Measurements from ENCODE around the gene UBE2J1.
"Not testable (repeated sequence)": the region's sequence is repeated elsewhere in the genome, so short reads cannot be mapped to it uniquely, and the experiment has no call there.

UBE2J1 gene

DNA sequence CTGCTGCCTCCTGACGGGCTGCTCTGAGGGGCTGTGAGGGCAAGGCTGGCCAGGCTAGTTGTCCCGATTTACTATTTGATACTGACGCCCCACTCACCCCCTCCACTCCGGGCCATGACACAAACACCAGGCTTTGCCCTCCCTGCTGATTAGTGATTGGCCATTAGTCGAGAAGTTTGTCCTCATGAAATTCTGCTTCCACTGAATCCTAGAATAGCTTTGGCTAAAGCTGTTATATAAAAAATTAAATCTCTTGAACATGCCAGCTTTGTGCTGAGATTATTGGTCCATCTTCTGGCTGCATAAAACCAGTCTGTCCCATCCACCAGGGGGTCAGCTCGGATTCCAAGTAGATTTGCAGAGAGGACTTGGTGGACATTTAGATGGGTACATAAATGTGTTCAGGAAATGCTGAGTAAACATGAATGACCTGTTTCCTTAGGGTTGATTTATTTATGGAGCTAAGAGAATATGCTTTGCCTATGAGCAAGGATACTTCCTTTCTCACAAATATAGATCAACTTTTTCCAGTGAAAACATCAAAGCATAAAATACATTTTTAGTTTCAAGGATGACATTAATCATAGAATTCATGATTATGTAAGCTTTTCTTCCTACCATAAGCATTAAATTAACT, 37.2 kb downstream of the UBE2J1 start, which contains the start of gene GABRR2:
TSS of gene GABRR2 (minus strand) at position 51 of the 637 bp plus-strand sequence. CDS start 134 bp downstream, outside the sequence.
- DNase-seq, result no peak

DNA sequence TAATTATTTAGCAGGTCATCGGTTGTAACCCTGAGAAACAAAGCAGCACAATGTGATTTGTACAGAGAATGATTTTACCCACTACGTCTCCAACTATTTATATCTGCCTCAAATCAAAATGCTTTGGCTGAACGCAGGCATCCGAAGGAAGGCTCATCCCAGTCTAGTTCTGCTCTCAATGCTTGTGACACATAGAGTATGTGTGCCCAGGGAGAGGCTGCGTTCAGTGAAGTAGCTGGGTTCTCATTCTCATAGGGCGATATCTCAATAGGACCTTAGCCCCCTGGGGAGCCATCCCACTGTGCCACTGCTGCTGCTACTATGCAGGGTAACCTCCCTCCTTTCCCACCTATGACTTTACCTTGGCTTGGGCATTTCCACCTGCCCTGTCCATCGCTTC, 37.8 kb downstream of the UBE2J1 start:
- no peak for DNase-seq

DNA sequence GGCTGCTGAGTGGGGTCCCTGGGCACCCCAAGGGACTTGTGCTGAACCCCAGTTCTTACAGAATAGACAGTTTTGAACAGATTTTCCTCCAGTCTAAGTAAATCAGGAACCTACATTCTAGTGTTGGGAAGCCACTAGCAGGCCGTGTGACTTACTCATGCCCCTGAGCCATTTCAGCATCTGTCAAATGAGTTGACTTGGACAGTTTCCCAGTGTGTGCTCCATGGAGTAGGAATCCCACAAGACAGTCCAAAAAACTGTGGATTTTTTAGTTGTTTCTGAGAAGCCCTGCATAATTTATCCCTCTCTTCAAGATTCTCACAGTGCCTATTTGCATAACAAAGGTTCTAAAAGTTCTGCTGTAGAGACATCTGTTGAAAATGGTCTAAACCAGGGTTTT, 39.5 kb downstream of the UBE2J1 start:
- DNase-seq, result no peak

DNA sequence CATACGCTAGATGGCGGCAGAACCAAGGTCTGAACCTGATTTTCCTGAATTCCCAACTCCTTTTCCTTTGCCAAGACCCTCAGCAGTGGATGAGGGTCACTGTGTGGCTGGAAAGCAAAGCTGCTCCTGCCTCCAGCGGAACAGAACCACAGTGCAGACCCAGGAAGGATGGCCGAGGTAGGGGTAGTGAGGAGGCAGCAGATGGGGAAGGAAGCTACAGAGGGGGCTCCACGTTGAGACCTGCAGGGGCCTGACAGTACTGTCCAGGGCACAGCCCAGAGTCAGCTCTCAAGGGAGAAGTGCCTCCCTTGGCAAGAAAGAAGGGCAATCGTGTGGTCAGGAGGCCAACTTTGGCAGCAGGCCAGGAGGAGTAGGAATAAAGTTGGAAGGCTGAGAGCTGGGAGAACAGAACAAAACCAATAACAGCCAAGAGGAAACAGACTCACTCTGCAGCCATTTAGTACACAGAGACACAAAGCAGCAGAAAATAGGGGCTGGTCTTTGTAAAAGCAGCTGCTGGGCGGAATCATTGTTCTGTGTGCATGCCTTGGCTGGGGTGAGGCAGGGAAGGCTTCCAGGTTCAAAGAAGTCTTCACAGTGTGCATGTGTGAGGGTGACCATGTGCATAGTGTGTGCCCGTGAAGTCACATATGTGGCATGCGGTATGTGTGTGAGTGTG, 40.5 kb downstream of the UBE2J1 start:
- no peak for DNase-seq

DNA sequence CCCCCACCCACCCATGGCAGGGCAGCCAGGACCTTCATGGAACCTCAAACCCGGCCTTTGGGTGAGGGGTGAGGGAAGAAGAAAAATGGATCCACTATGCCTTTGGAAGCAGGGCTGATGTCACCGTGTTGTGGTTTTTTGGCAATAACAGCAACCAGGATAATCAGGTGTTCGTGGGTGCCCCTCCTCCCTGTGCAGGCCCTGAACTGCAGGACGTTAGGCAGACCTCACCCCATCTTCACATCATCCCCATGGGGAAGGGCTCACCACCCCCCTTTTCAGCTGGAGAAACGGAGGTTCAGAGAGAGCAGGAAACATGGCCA, 41.0 kb downstream of the UBE2J1 start:
- DNase-seq, result no peak

DNA sequence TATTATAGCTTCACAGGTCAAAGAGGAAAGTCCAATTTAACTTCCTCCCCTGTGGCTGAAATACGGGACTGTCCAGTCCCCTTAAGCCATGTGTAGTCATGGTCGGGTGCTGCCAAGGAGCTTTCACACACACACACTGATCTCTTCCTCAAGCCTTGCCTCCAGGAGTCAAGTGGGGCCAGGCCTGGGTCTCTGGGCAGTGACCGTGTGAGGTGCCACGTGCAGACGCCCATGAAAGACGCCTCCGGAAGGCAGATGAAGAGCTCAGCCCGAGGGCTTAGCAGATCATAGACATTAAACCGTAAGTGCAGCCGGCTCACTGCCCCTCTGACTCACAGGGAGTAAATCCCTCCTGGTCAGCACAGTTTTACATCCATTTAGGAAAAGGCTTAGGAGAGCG, 41.6 kb downstream of the UBE2J1 start:
- DNase-seq, result peak in 1 of 2 experiments; percentile 25

DNA sequence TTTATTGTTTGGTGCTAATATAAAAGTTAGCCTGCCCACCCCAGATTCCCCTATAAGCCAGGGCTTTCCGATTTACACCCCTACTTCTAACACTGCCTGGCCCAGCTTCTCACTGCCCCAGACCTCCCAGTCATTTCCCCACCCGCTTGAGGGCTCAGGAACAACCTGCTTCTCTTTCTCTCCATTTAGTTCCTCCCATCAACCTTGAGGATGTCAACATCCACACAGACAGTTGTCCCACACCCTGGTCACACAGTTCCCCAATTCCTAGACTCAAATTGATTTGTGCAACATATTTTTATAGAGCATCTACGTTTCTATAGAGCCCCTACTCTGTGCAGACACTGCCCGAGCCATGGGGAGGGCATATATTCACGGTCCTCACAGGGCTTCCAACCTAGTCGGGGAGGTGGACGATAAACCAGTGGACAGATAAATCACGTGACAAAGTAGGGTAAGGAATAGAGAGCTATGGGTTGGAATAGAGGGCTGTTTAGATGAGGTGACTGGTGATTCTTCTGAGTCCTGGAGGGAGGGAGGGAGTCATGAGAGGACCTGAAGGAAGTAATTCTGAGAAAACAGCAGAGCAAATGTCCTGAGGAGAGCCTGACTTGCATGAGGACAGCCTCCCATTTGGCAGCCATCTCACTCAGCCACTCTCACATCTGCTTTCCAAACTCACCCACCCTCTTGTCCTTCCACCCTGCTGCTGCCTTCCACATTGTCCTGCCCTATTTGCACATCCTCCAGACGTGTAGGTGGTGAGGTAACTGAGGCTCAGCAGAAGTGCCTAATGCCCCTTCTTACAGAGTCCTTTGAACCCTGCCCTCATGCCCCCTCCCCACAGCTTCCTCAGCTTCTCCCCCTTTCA, 43.8 kb downstream of the UBE2J1 start:
- no peak for DNase-seq

DNA sequence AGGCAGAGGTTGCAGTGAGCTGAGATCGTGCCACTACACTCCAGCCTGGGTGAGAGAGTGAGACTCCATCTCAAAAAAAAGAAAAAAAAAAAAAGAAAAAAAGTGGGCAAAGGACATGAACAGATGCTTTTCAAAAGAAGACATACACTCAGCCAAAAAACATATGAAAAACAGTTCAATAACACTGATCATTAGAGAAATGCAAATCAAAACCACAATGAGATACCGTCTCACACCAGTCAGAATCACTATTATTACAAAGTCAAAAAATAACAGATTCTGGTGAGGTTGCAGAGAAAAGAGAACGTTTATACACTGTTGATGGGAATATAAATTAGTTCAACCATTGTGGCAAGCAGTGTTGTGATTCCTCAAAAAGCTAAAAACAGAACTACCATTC, 48.0 kb downstream of the UBE2J1 start:
- DNase-seq, result not testable (repeated sequence)

DNA sequence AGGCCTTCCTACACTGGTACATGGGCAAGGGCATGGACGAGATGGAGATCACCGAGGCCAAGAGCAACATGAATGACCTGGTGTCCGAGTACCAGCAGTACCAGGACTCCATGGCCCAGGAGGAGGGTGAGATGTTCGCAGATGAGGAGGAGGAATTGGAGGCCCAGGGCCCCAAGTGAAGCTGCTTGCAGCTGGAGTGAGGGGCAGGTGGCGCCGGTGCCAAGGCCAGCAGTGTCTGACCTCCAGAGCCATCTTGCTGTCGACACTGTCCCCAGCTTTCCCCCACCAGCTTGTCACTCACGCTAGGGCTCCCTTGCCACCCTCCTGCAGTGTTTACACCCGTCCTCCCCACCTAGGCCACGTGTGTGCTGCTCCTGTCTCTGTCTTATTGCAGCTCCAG, 49.6 kb downstream of the UBE2J1 start:
- DNase-seq, result no peak

DNA sequence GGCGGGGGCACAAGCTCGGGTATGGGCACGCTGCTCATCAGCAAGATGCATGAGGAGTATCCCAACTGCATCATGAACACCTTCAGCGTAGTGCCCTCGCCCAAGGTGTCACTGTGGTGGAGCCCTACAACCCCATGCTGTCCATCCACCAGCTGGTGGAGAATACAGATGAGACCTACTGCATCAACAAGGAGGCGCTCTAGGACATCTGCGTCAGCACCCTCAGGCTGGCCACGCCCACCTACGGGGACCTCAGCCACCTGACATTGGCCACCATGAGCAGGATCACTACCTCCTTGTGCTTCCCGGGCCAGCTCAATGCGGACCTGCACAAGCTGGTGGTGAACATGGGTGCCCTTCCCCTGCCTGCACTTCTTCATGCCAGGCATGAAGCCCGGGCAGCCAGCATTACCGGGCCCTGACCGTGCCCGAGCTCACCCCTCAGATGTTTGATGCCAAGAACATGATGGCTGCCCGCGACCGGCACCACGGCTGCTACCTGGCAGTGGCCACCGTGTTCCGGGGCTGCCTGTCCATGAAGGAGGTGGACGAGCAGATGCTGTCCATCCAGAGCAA, 50.2 kb downstream of the UBE2J1 start:
- DNase-seq, result no peak

DNA sequence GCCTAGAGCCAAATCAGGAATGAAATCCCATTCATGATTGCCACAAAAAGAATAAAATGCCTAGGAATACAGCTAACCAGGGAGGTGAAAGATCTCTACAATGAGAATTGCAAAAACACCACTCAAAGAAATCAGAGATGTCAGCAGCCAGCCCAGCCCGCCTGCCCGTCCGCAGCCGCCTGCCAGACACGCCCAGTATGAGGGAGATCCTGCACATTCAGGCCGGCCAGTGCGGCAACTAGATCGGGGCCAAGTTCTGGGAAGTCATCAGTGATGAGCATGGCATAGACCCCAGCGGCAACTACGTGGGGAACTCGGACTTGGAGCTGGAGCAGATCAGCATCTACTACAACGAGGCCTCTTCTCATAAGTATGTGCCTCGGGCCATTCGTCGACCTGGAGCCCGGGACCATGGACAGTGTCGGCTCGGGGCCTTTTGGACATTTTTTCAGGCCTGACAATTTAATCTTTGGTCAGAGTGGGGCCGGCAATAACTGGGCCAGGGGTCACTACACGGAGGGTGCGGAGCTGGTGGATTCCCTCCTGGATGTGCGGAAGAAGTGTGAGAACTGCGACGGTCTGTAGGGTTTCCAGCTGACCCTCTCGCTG, 50.8 kb downstream of the UBE2J1 start:
- DNase-seq, result no peak

DNA sequence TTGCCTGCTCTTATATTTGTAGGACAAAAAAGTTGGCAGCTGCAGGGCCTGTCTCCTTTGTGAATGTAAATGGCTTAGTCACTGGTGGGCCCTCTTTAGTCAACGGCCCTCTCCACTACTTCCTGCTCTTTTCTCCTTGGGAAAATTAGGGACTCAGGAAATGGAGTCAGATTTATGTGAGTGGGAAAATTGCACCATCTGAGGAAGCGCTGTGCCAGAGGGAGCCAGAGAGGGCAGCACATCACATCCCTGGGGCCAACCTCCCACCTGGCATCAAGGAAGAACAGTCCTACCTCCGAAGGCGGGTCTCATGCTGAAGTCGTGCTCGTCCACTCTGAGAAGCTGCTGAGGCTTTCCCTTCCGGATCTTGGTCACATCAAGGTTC, 53.1 kb downstream of the UBE2J1 start:
- DNase-seq, result peak in 1 of 2 experiments; percentile 35

DNA sequence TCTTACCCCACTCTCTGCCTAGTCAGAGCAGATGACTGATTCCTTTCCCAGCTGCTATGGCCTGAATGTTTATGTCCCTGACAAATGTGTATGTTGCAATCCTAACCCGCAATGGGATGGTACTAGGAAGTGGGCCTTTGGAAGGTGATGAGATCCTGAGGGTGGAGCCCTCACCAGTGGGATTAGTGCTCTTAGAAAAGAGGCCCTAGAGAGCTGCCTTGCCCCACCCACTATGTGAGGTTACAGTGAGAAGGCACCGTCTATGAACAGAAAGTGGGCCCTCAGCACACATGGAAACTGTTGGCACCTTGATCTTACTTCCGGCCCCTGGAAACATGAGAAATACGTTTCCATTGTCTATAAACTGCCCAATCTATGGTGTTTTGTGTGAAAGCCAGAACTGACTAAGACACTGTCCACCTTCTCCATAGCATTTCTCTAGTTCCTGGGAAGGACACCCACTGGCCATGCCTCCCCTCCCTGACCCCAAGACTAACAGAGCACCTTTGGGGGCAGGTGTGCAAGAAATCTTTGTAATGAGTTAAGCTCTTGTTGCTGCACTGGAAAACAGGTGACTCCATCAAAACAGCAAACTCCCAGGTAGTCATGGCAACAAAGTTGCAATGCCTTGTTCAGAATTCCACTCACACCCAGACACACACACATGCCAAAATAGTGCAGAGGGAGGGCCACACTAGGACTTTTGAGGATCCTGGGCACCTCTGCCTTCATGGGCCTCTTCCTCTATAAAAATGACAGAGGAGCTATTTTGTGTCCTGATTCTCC, 53.6 kb downstream of the UBE2J1 start:
- peak; percentile 68 to 74 for DNase-seq

DNA sequence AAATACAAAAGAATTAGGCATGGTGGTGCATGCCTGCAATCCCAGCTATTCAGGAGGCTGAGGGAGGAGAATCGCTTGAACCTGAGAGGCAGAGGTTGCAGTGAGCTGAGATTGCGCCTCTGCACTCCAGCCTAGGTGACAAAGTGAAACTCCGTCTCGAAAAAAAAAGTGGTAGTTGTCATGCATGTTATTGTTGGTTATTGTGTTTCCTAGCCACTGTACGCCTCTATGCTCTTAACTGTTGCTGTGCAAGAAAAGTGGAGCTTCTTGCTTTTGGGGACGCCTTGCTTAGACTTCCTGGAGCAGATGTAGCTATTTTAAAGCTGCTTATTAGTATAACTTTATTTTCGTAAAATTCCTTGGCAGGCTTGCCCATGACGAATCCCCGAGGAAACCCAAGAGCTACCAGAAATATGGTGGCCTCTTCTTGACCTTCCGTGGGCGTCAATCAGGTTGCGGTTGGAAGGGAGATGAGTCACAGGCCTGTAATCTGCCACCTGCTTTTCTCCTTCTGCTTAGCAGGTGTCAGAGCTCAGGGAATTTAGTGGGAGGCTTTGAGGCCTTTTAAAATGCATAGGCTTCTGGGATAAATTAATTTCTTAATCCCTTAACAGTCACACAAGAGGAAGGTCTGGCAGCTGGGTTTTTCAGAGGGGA, 54.7 kb downstream of the UBE2J1 start:
- DNase-seq, result peak; percentile 94 to 99

DNA sequence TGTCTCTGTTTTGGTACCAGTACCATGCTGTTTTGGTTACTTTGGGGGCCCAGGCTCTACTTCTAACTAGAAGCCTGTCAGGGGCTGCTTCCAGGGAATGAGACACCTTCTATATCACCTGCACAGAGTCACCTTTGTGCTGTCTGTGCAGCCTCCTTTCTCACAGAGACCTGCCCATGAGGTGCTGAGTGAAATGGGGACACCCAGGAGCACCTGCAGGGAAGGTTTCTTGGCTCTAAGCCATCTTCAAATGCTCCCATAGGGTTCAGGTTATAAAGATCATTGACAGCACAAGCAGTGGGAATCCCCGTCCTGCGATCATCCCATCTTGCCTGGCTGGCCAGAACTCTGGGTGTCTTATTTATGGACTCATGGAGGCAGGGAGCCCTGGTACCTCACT, 56.5 kb downstream of the UBE2J1 start:
- no peak for DNase-seq

DNA sequence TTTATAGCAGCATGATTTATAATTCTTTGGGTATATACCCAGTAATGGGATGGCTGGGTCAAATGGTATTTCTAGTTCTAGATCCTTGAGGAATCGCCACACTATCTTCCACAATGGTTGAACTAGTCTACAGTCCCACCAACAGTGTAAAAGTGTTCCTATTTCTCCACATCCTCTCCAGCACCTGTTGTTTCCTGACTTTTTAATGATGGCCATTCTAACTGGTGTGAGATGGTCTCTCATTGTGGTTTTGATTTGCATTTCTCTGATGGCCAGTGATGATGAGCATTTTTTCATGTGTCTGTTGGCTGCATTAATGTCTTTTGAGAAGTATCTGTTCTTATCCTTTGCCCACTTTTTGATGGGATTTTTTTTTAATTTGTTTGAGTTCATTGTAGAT, 57.4 kb downstream of the UBE2J1 start:
- DNase-seq, result not testable (repeated sequence)

DNA sequence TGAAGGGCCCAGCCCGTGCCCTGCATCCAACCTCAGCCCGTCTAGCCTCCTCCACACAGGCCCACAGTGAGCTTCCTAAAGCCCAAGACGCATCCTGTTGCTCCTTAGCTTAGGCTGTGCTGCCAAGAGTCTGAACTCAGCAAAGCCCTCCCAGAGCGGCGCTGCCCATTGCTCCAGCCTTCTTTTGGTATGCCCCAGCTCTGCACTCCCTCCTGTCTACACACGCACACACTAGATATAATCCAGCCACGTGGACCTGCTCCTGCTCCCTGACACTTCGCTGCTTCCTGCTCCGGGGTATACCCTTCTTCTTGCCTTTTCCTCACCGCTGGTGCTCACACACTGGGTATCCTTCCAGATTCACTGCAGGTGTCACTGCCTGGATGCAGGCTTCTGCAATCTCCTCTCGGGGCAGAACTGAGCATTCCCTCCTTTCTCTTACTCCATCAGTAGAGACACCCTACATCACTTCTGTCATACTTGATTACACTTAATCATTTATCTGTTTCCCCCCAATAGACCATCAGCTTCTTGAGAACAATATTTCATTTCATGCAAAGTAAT, 61.2 kb downstream of the UBE2J1 start:
- no peak for DNase-seq

DNA sequence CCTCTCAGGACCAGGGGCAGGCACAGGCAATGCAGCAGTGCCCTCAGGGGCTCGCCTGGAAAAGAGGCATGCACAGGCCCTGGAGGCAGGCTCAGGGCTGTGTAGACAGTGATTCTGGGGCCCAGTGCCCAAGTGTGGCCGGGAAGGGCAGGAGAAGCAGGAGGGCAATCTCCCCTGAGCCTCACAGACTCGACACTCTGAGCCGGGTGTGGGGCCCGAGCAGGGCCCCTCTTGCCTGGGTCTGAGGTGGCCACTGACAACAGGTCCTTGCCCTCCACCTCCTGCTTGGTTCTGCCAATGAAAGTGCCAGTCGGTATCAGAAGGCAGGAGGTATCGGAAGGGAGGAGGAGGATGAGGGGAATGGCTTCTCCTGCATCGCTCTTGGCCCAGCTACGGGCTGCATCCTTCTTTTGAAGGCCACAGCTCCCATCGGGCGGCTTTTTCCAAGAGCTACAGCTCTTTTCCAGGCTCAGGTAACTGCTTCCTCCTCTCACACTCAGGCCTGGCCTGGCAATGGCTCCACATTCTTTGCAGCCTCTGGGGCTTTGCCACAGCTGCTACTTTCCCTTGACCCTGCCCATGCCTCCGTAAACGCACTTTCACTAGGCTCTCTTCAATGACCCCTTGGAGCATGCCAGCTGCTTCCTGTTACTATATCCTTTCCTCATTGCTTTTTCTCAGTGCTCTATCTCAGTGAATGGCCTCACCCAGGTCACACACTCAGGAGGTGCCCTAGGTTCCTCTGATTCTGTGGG, 61.9 kb downstream of the UBE2J1 start:
- DNase-seq, result peak in 1 of 2 experiments; percentile 16

DNA sequence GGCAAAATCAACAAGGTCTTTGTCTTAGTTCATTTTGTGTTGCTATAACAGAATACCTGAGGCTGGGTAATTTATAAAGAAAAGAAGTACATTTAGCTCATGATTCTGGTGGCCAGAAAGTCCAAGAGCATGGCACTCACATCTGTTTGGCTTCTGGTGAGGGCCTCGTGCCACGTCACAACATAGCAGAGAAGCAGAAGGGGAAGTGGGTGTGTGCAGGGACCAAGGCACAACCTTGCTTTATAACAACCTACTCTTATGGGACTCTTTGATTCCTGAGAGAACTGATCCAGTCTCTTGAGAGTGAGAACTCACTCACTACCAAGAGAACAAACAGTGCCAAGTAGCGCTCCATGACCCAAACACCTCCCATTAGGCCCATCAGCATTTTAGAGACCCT, 62.8 kb downstream of the UBE2J1 start:
- DNase-seq, result no peak

DNA sequence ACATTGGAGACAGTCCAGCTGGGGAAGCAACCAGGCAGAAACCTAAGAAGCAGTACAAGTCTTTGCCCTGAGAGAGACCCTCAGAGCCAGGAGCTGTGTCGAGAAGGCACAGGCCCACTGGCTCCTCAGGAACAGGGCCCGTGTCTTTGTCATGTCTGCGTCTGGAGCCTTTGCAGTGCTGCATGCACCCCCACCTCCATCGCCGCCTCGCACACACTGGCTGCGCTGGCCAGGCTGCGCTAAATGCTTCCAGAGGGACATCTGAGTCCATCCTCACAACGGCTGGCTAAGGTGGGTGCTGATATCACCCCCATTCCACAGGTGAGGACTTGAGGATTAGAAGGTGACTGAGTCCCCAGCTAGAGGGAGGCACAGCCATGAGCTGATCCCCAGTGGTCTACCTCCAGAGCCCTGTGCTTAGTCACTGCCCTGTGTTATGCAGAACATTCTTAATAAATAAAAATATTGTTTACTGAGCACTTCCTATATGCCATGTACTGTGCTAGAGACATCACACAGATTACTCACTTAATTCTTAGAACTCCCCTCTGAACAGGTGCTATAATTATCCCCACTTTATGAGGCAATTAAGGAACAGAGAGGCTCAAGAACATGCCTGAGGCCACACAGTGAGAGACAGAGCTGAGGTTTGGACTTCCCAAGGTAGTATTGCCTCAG, 65.0 kb downstream of the UBE2J1 start:
- DNase-seq, result no peak
